Occipital lobe (tissue), 2 donors: ENCODE measurements around the gene DDO. TPM values are rescaled to one million over a fixed set of nuclear protein-coding genes. Genes with fewer than 3 reads are reported as not detected.
"Not testable (repeated sequence)": the region's sequence is repeated elsewhere in the genome, so short reads cannot be mapped to it uniquely, and the experiment has no call there.

Experiments
- DNase-seq: peaks from one replicate; lab custom pipeline; 2025; lab: John Stamatoyannopoulos, UW
- total RNA-seq: library from RNA; depleted of rRNA; stranded (reverse); fragments of >200 nt; gene quantifications from one replicate; pipeline ENCODE4 v1.2.3, GENCODE V29; 2014

DDO gene
- total RNA-seq, 1 donor from 2014 or later, result 0.16 TPM

- DNase-seq, result no peak
These were observed 46.3 kb downstream of the DDO start for GRCh38 chr6:110369066-110369465.

DNA sequence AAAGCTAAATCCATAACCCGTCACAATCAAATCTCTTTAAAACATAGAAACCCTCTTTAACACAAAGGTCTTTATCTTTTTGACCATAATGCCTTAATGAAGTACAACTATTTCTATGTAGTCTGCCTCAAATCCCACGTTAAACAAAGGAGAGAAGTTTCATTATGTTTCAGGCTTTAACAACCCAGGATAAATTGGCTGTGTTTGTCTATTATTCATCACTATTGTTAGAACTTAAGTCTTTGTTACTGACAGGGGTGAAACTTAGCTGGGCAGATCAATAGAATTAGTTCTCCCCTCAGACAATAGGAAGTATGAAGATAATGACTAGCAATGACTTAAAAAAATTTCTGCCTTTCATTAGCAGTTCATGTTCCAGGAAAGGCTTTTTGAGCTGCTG lies 47.1 kb downstream of the DDO start:
- DNase-seq, result no peak

- no peak for DNase-seq
These were observed 47.5 kb downstream of the DDO start for GRCh38 chr6:110367825-110368224.

DNA sequence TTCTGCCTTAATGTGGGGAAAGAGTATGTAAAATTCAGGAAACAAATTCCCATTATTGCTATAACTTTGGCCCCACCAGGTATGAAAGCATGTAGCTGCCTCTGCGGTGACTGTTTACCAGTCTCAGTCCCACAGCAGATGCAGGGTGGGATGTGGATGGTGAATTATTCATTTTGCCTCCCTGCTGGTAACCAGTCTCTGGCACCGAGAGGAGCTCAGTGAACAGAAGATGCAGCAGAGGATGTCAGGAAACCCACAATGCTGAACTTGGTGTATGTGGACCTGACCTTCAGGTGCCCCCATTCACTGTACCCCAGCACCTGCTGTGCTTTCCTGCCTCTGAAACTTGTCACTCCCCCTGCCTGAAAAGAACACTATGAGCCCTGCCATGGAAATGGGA lies 48.4 kb downstream of the DDO start:
- DNase-seq, result no peak

GRCh38 chr6:110366256-110366655 lies 49.1 kb downstream of the DDO start:
- no peak for DNase-seq

DNA sequence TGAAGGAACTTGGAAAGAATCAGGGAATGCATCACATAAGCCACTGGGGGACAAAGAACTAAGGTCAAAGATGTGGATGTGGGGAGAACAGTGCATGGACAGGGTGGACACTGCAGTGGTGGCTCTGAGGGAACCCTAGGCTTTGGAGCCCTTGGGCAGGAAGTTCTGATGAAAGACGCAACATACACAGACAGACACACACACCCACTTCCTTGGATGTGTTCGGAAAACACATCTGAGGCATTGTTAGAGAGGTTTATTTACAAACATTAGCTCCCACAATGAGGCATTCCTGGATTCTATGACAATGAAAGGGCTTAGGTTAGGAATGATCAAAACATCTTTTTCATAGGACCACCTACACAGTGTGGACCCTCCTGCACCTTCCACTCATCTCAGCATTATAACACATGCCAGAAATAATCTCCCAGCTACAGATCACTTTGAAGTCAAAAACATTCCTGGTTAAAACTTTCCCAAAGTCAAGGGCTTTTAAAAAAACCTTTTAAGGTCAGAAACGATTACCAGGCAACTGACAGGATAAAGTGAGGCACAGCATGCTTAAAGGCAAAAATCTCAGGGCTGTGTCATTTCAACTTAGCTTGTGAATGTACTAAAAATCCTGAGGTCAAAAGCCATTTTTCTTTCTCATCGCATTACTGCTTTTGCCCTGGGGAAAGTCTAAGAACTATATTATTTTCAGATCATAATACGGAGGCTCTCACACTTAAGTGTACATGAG lies 50.8 kb downstream of the DDO start:
- DNase-seq, result no peak

DNA sequence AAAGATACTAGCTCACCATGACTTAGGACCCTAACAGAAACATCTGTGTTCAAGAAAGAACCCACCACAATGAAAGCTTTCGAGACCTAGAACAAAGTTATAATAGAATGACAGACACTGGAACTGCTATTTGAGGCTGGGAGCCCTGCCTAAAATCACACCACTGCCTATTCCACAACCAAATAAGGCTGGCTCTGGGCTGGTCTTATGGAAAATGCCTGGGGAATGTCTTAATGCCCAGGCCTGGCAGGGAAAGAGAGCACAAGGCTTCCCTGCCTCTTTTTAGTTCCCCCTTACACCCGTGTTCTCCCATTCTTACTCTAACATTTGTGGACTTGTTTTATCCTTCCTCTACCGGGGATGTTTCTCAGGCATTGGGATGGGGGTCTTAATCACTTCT lies 51.6 kb downstream of the DDO start:
- no peak for DNase-seq

DNA sequence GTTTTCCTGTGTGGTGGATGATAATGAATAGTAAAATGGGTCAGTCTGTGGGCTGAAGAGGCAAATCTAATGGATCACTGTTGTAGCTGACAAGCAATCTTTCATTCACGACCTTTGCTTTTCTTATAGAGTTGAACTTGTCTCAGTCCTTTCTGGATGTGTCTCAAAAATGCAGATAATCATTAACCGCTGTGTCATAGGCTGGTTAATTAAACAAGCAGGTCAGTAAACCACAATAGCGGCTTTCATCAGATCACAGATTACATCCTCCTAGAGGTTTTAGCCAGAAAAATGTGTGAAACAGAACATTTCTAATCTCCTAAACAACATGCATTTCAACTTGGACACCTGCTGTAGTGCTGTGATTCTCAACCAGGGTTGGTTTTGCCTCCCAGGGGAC lies 54.7 kb downstream of the DDO start:
- DNase-seq, result no peak

- no peak for DNase-seq
These were observed 55.8 kb downstream of the DDO start for GRCh38 chr6:110359556-110359955.

GRCh38 chr6:110358553-110359160 lies 56.7 kb downstream of the DDO start:
- no peak for DNase-seq

DNA sequence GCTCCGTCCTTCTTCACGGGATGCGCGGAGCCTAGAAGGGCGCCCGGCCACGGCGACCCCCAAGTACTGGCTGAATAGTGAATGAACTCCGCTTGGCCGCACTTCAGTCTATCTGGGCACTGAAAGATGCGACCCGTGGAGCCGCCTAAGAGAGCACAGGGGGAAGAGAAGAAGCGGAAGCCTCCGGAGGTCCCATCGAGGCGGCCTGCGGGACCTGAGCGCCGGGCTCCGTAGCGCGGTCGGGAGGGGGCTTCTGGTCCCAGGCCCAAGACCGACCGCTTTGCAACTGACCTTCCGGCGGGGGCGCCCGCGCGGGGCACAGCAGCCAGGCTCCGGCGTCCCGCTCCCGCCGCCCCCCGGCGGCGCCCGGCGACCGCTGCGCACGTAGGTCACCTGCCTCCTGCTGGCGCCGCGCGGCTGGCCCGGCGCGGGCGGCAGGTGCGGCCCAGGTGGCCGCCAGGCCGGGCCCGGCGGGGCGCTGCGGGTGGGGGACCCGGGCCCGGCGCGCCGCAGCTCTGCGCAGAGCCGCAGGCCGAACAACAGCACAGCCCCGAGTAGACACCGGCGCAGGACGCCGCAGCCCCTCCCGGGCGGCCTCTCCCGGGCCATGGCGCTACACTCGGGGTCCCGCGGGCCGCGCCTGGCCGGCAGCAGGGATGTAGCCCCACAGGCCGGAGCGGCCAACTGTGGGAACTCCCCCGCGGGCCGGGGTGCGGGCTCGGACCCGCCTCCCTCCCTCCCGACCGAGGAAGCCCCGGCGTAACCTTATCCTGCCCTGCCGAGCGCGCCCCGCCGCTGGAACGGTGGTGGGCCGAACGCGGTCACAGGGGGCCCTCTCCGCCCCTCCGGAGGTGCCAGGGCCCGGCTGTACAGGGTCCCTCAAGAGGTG lies 57.5 kb downstream of the DDO start, which contains the start of gene METTL24:
Gene METTL24 (minus strand): TSS at position 686 of the 889 bp plus-strand sequence. CDS start 77 bp downstream, at position 609.
- DNase-seq, result no peak

DNA sequence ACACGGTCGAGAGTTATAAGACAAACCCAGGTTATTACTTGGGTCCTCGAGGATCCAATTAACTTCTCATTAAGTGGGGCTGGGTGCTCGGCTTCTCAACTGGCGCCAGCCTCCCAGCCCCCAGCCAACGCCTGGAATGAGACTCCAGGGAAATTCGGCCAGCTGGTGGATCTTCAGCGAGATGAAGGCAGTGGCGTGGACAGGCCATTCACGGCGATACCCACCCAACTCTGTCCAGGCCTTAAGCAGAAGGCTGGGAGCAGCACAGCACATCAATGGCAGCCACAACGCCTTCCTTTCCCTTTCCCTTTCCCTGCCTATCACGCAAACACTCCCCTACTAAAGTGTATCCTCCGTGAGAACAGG lies 58.1 kb downstream of the DDO start:
- DNase-seq, result no peak

DNA sequence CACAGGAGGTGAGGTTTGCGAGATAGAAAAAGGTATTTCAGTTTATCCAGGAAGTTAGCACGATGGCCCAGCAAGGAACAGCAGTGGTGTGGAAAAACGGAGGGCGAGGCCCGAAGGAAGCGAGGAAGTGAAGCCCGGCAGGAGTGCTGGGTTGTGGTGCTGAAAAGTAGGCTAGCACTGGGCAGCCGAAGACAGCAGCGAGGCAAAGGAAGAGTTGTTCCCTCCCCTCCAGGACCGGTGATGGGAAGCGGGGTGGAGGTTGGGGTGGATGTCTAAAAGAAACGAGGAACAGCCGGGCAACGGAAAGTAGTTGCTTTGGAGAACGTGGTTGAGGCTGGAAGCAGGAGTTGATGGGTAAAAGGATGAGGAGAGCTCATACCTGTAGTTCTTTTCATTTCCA lies 58.6 kb downstream of the DDO start:
- DNase-seq, result no peak

DNA sequence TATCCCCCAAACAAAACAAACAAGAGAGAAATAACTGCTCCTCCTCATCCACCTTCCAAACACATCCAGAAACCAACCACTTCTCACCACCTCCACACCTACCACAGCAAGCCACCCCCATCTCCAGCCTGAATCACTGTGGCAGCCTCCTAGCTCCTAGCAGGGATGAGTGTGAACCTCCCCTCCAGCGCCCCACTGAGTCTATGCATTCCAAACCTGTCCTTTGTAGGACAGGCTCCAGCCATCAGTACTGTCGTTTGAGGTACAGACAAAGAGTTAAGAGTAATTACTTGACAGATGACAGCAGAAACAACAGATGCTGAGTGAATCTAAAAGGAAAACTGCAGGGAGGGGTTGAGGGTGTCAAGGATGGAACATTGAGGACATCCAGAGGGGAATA lies 59.6 kb downstream of the DDO start:
- peak; percentile 59 for DNase-seq

- DNase-seq, result no peak
These were observed 60.4 kb downstream of the DDO start for GRCh38 chr6:110355022-110355421.

GRCh38 chr6:110354153-110354552 lies 61.2 kb downstream of the DDO start:
- no peak for DNase-seq

DNA sequence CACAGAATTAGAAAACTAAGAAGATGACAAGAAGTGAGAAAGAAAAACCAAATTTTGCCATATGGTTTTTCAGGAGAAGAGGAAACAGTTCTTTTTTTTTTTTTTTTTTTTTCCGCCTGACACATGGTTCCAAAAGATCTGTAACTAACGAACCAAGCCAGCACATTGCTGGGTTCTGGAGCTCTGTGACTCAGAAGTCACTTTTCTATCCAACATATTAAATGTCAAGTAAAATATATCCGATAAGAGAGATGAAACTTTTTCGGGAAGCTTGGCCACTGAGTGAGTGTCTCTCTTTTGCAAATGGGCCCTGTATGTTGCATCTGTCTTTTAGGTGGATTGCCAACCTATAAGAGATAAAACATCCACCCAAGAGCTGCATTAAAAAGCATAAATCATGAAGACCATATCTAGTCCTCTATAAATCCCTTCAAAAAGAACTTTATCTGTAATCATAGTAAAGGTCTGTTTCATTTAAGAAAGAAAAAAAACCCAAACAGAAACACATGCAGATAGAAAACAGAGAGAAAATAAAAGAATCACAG lies 61.8 kb downstream of the DDO start:
- no peak for DNase-seq

DNA sequence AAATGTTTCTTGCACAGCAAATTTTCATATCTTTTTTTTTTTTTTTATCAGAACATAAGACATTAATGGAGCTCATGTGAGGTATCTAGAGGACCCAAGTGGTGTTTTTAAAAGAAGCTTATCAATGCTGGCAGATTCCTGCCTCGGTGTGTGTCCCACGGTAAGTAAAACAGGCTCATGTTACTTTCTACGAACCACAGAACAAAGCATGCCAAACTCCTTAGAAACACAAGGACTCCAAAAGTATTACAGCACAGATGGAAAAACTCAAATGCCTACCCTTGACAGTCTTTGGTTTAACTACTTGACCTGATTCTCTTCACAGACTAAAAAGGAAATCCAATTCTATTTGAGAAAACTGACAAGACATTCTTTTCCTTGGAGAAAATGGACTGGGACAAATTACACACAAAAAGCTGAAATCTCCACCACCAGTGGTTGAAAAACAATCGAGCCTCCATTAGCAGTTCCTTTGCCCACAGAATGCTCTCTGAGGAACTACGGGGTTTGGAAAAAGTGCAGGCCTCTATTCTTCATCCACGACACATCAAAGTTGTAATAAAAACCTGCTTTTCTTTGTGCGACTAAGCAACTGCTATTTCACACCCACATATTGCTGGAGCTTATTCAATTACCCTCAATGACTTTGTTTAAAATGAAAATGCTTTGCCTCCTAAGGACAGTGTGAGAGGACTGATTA lies 62.7 kb downstream of the DDO start:
- DNase-seq, result no peak

DNA sequence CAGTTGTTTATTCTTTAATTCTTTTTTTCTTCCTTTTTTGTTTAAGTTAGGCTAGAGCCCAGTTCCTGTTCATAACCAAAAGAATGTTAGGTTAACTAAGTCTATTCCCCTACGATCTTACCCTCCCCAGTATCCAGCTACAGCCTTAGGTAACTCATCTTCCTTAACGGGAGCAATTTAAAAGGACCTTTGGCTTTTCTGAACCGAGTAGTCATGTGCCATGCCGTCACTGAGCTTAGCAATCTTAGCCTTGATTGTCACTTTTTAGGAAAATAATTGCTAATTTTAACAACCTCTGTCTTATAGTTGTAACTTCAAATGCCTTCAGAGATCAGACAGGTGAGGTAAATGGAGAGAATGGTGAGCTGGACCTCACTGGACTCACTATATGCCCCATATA lies 63.4 kb downstream of the DDO start:
- DNase-seq, result no peak

DNA sequence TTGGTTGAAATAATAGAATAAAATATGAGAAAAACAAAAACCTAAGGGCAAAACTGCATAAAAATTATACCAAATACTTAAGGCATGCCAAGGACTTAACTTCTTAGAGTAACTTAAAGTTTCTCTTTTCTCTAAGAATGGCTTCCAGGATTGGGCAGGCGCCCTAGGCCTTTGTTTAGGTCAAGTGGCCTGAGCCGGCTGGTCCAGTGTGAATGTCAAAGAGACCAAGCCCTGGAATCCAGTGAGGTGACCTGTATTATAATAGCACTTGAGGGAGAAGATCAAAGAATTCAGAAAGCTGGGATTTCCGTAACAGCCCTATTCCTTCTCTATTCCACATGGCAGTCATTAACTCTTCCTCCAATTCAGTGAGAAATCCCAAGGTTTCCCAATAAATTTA lies 63.8 kb downstream of the DDO start:
- DNase-seq, result no peak

- DNase-seq, result not testable (repeated sequence)
These were observed 64.8 kb downstream of the DDO start for GRCh38 chr6:110350593-110350992.
